Gastroesophageal sphincter (tissue), 3 donors: ENCODE data around the gene OCIAD2.
"Not testable (repeated sequence)": the region's sequence is repeated elsewhere in the genome, so short reads cannot be mapped to it uniquely, and the experiment has no call there.

Experiments used
- POLR2A ChIP-seq, 2 donors: fragments of 450-650 bp; IDR thresholded peaks; one replicate each; pipeline ENCODE4 v1.6.1; 2017; ENCODE audit warnings: antibody characterized with exemption in 2 of 2, mild to moderate bottlenecking in 2 of 2, moderate library complexity in 1 of 2
- POLR2AphosphoS5 ChIP-seq: sonication (generic); formaldehyde crosslinking; IDR thresholded peaks from one replicate; pipeline ENCODE4 v1.6.1; 2017; ENCODE audit warnings: antibody characterized with exemption
- TF ChIP-seq, protein P1 (sequence below), 4 experiments: fragments of 200-600 bp in 2 of 4; fragments of 450-650 bp in 2 of 4; sonication (generic) in 1 of 4; IDR thresholded peaks; one replicate each; pipeline ENCODE4 v1.5.1; 2017 to 2019; ENCODE audit warnings: antibody characterized with exemption in 4 of 4, mild to moderate bottlenecking in 2 of 4, moderate library complexity in 2 of 4

DNA sequence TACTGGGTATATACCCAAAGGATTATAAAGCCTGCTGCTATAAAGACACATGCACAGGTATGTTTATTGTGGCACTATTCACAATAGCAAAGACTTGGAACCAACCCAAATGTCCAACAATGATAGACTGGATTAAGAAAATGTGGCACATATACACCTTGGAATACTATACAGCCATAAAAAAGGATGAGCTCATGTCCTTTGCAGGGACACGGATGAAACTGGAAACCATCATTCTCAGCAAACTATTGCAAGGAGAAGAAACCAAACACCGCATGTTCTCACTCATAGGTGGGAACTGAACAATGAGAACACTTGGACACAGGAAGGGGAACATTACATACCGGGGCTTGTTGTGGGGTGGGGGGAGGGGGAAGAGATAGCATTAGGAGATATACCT lies 16.8 kb downstream of the OCIAD2 start:
- TF ChIP-seq, protein P1, sequence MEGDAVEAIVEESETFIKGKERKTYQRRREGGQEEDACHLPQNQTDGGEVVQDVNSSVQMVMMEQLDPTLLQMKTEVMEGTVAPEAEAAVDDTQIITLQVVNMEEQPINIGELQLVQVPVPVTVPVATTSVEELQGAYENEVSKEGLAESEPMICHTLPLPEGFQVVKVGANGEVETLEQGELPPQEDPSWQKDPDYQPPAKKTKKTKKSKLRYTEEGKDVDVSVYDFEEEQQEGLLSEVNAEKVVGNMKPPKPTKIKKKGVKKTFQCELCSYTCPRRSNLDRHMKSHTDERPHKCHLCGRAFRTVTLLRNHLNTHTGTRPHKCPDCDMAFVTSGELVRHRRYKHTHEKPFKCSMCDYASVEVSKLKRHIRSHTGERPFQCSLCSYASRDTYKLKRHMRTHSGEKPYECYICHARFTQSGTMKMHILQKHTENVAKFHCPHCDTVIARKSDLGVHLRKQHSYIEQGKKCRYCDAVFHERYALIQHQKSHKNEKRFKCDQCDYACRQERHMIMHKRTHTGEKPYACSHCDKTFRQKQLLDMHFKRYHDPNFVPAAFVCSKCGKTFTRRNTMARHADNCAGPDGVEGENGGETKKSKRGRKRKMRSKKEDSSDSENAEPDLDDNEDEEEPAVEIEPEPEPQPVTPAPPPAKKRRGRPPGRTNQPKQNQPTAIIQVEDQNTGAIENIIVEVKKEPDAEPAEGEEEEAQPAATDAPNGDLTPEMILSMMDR (IDR thresholded peaks at IDR 0.05): not testable (repeated sequence)
- not testable (repeated sequence) for TF ChIP-seq POLR2AphosphoS5; POLR2A (IDR thresholded peaks at IDR 0.05)
